Panc1 (cell line): Measurements from ENCODE around the gene CIAO1. TPM values are rescaled to one million over a fixed set of nuclear protein-coding genes. Genes with fewer than 3 reads are reported as not detected.

Source experiments
- ATAC-seq: fragments of 200-7000 bp; cut with Tn5 transposase; 2 replicates; pipeline ENCODE4 v1.9.1; 2020; ENCODE audit warnings: mild to moderate bottlenecking, moderate library complexity
- BruUV-seq: library from RNA; stranded (reverse); fragments of 400-500 nt; replicated peaks from 2 replicates; lab custom pipeline; 2021; lab: Mats Ljungman, UMichigan
- CTCF ChIA-PET: fragments of 300-600 bp; sonication (Branson Sonifier 250); formaldehyde crosslinking; loops from one replicate; lab custom pipeline; 2022; ENCODE audit warnings: antibody characterized with exemption; lab: Charles Lee
- POLR2A ChIA-PET: fragments of 300-600 bp; sonication (Branson Sonifier 250); formaldehyde crosslinking; loops from one replicate; lab custom pipeline; 2022; ENCODE audit warnings: antibody characterized with exemption; lab: Charles Lee
- DNase-seq: peaks from one replicate; pipeline ENCODE4 v3.0.0-alpha.2; 2010; ENCODE audit warnings: low read depth, low spot score
- H3K27ac ChIP-seq: 2 replicates; pipeline ENCODE4 v1.5.1; 2011; ENCODE audit warnings: mild to moderate bottlenecking, low read length, inconsistent platforms
- H3K27me3 ChIP-seq: fragments of 200-500 bp; sonication (Bioruptor generic); 2 replicates; pipeline ENCODE4 v1.6.0; 2014; ENCODE audit warnings: low read length, inconsistent platforms; ENCODE audit not compliant: control insufficient read depth, insufficient read depth
- H3K36me3 ChIP-seq: fragments of 200-500 bp; sonication (Bioruptor generic); 2 replicates; pipeline ENCODE4 v1.5.1; 2014; ENCODE audit warnings: inconsistent platforms, mild to moderate bottlenecking, low read length, moderate library complexity; ENCODE audit not compliant: control insufficient read depth, insufficient read depth
- H3K4me1 ChIP-seq: 2 replicates; pipeline ENCODE4 v1.5.1; 2011; ENCODE audit warnings: inconsistent platforms, mild to moderate bottlenecking, low read length, moderate library complexity; ENCODE audit not compliant: control insufficient read depth, insufficient read depth
- H3K4me3 ChIP-seq, 2 experiments: 2 replicates each; pipeline ENCODE4 v1.5.1; 2011 to 2012; ENCODE audit warnings: low read depth in 2 of 2, low read length in 2 of 2, mild to moderate bottlenecking in 2 of 2, inconsistent platforms in 1 of 2, moderate library complexity in 1 of 2
- H3K9me3 ChIP-seq: fragments of 200-500 bp; sonication (Bioruptor generic); 2 replicates; pipeline ENCODE4 v1.5.1; 2014; ENCODE audit warnings: low read depth, mild to moderate bottlenecking, inconsistent platforms, low read length, moderate library complexity; ENCODE audit not compliant: control insufficient read depth, insufficient read depth
- CTCF ChIP-seq: fragments of 450-650 bp; IDR thresholded peaks from 2 replicates; pipeline ENCODE4 v1.5.1; 2017; ENCODE audit warnings: mild to moderate bottlenecking
- POLR2AphosphoS5 ChIP-seq: IDR thresholded peaks from 2 replicates; pipeline ENCODE4 v1.6.1; 2012; ENCODE audit warnings: mild to moderate bottlenecking, low read depth, low read length, moderate library complexity
- SIN3A ChIP-seq: IDR thresholded peaks from 2 replicates; pipeline ENCODE4 v1.6.1; 2012; ENCODE audit warnings: low read depth, mild to moderate bottlenecking, low read length, moderate library complexity, borderline replicate concordance; ENCODE audit not compliant: insufficient read depth
- TCF7L2 ChIP-seq: IDR thresholded peaks from 2 replicates; pipeline ENCODE4 v1.6.1; 2011; ENCODE audit warnings: mild to moderate bottlenecking, low read depth, low read length, inconsistent platforms
- in situ Hi-C: cut with HindIII; loops from 2 replicates; pipeline ENCODE4 v1.10.0; 2016; ENCODE audit warnings: low sequenced_read_pairs, low pct_unique_long_range_greater_than_20kb
- intact Hi-C: fragments of 100-400 bp; cut with micrococcal nuclease; formaldehyde crosslinking; loops from one replicate; pipeline ENCODE4 v1.10.0; 2022; ENCODE audit not compliant: unreplicated experiment
- total RNA-seq: library from RNA; stranded (reverse); gene quantifications from one replicate; pipeline ENCODE4 v1.2.1, GENCODE V29; 2021; ENCODE audit not compliant: unreplicated experiment
- TF ChIP-seq, protein P1 (sequence below), 2 experiments: IDR thresholded peaks; 2 replicates each; pipeline ENCODE4 v1.6.1; 2011 to 2012; ENCODE audit warnings: low read depth in 2 of 2, control low read depth in 1 of 2, low read length in 1 of 2, mild to moderate bottlenecking in 1 of 2, moderate library complexity in 1 of 2; ENCODE audit not compliant: insufficient read depth in 1 of 2

The CIAO1 gene
- total RNA-seq, 1 experiment from 2014 or later: 85.5 TPM

DNA sequence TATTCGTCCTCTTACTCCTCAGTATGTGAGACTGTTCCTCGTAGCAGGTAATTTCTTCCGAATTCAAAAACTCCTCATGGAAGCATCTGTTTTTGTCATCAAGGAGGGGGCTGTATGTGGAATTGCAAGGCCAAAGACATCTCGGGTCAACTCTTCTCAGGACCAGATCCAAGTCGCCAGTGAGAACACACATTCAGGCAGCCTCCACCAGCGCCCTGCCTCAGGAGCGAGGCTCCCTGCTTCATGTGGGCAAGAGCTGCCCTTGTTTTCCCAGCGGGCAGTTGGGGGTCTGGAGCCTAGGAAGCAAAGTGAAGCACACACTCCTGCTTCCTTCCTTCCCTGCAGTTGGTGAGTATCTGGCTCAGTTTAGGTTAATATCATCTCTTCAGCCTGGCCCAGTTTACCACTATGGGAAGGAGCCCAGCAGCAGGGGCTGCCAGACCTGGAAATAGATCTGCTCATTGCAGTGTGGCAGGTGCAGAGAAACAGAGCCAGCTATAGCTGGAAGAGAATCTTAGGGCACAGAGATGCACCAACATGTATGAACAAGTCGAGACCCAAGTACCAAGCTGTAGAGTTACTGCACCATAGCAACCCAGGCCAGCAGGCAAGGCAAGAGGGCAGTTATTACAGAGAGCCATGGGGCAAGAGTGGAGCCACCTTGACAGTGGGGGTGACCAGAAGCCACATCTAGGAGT is 25.5 kb upstream of the CIAO1 start:
- POLR2A ChIA-PET: interaction anchor here (0.5 kb wide), 1 partner anchor 23 kb away, joined by 5 read pairs; no protein-coding TSS in a partner anchor
- BruUV-seq: no TSS peak
- CTCF ChIA-PET: no interaction called here

DNA sequence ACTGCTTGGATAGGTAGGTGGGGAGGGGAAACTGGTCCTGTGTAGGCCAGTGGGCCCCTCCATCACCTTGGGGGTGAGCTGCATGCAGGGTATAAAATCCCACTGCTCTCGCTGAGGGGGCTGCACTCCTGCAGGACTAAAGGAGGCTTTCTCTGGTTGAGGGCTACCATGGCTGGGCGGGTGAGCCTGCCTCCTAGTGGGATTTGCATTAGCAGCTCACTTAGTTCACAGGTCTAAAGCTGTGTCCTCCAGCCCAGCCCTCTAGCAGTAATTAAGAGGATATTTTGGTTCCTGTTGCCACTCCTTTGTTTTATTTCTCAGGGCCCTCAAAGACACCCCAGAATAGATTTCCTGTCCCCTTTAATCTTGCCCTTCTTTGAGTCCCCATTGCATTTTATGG is 24.8 kb upstream of the CIAO1 start:
- intact Hi-C loops (no loop called here), in situ Hi-C loops (no loop called here)
- TF ChIP-seq, protein P1, sequence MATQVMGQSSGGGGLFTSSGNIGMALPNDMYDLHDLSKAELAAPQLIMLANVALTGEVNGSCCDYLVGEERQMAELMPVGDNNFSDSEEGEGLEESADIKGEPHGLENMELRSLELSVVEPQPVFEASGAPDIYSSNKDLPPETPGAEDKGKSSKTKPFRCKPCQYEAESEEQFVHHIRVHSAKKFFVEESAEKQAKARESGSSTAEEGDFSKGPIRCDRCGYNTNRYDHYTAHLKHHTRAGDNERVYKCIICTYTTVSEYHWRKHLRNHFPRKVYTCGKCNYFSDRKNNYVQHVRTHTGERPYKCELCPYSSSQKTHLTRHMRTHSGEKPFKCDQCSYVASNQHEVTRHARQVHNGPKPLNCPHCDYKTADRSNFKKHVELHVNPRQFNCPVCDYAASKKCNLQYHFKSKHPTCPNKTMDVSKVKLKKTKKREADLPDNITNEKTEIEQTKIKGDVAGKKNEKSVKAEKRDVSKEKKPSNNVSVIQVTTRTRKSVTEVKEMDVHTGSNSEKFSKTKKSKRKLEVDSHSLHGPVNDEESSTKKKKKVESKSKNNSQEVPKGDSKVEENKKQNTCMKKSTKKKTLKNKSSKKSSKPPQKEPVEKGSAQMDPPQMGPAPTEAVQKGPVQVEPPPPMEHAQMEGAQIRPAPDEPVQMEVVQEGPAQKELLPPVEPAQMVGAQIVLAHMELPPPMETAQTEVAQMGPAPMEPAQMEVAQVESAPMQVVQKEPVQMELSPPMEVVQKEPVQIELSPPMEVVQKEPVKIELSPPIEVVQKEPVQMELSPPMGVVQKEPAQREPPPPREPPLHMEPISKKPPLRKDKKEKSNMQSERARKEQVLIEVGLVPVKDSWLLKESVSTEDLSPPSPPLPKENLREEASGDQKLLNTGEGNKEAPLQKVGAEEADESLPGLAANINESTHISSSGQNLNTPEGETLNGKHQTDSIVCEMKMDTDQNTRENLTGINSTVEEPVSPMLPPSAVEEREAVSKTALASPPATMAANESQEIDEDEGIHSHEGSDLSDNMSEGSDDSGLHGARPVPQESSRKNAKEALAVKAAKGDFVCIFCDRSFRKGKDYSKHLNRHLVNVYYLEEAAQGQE (IDR thresholded peaks at IDR 0.05; ENCODE audit: insufficient read depth in 1 of 2, low read depth in 2 of 2, low read length in 1 of 2): no peak
- TF ChIP-seq CTCF (no peak), TCF7L2 (no peak), SIN3A (no peak), POLR2AphosphoS5 (no peak)
- ChIA-PET POLR2A (no interaction called here), CTCF (no interaction called here)
- DNase-seq (no peak), ATAC-seq (no peak)
- H3K27me3 ChIP-seq: no peaks in the 10 kb centered on the region
- H3K27ac ChIP-seq: no peak overlapping the region
- no peak overlapping the region for H3K4me3 ChIP-seq
- no peaks in the 10 kb centered on the region for H3K9me3 ChIP-seq
- no TSS peak for BruUV-seq
- H3K36me3 ChIP-seq: no peaks in the 10 kb centered on the region
- no peaks in the 10 kb centered on the region for H3K4me1 ChIP-seq

More for the DNA sequence above, 25.5 kb upstream of the CIAO1 start:
- intact Hi-C loops (no loop called here), in situ Hi-C loops (no loop called here)
- no peaks in the 10 kb centered on the region for H3K4me1 ChIP-seq
- TF ChIP-seq TCF7L2 (no peak), SIN3A (no peak), POLR2AphosphoS5 (no peak), CTCF (no peak)
- TF ChIP-seq, protein P1 (IDR thresholded peaks at IDR 0.05; ENCODE audit: insufficient read depth in 1 of 2, low read depth in 2 of 2, low read length in 1 of 2): no peak
- no peak overlapping the region for H3K27ac ChIP-seq
- no peaks in the 10 kb centered on the region for H3K27me3 ChIP-seq
- no peaks in the 10 kb centered on the region for H3K36me3 ChIP-seq
- DNase-seq: no peak
- no peak overlapping the region for H3K4me3 ChIP-seq
- ATAC-seq: no peak
- H3K9me3 ChIP-seq: no peaks in the 10 kb centered on the region
